Smooth muscle cell (in vitro differentiated cells): ENCODE results near the gene IRS4. TPM values are rescaled to one million over a fixed set of nuclear protein-coding genes. Genes with fewer than 3 reads are reported as not detected.

Experiments used
- DNase-seq: peaks from one replicate; lab custom pipeline; 2025; ENCODE audit not compliant: unreplicated experiment; lab: John Stamatoyannopoulos, UW
- H2AFZ ChIP-seq: fragments of 200-600 bp; sonication (generic); 2 replicates; pipeline ENCODE4 v1.6.0; 2016; ENCODE audit warnings: antibody characterized with exemption, low read depth, mild to moderate bottlenecking
- H3F3A ChIP-seq: fragments of 200-600 bp; sonication (generic); 2 replicates; pipeline ENCODE4 v1.6.0; 2017; ENCODE audit warnings: antibody characterized with exemption, low read depth
- H3K27ac ChIP-seq: fragments of 200-600 bp; sonication (generic); 2 replicates; pipeline ENCODE4 v1.5.1; 2016; ENCODE audit warnings: low read depth, mild to moderate bottlenecking
- H3K27me3 ChIP-seq: fragments of 200-600 bp; sonication (generic); 2 replicates; pipeline ENCODE4 v1.6.1; 2016; ENCODE audit warnings: low read depth, mild to moderate bottlenecking
- H3K36me3 ChIP-seq: fragments of 200-600 bp; sonication (generic); 2 replicates; pipeline ENCODE4 v1.5.1; 2016; ENCODE audit warnings: low read depth
- H3K4me1 ChIP-seq: fragments of 200-600 bp; sonication (generic); 2 replicates; pipeline ENCODE4 v1.5.1; 2016; ENCODE audit warnings: low read depth
- H3K4me2 ChIP-seq: fragments of 200-600 bp; sonication (generic); 2 replicates; pipeline ENCODE4 v1.6.0; 2016; ENCODE audit warnings: mild to moderate bottlenecking
- H3K4me3 ChIP-seq: fragments of 200-600 bp; sonication (generic); 2 replicates; pipeline ENCODE4 v1.5.1; 2016; ENCODE audit warnings: mild to moderate bottlenecking
- H3K79me2 ChIP-seq: fragments of 200-600 bp; sonication (generic); 2 replicates; pipeline ENCODE4 v1.6.0; 2016; ENCODE audit warnings: low read depth, mild to moderate bottlenecking
- H3K9ac ChIP-seq: fragments of 200-600 bp; sonication (generic); 2 replicates; pipeline ENCODE4 v1.6.0; 2016; ENCODE audit warnings: low read depth
- H3K9me3 ChIP-seq: fragments of 200-600 bp; sonication (generic); replicated peaks from 2 replicates; pipeline ENCODE4 v1.5.1; 2016; ENCODE audit warnings: low read depth
- H4K20me1 ChIP-seq: fragments of 200-600 bp; sonication (generic); 2 replicates; pipeline ENCODE4 v1.6.0; 2016; ENCODE audit warnings: low read depth
- CTCF ChIP-seq: fragments of 200-600 bp; sonication (generic); IDR thresholded peaks from 2 replicates; pipeline ENCODE4 v1.5.1; 2017; ENCODE audit warnings: borderline replicate concordance, mild to moderate bottlenecking, antibody characterized with exemption; ENCODE audit not compliant: insufficient read depth, poor library complexity, severe bottlenecking
- WGBS: methylation state at CpG from one replicate; pipeline ENCODE4 v1.1.7; 2016; ENCODE audit warnings: low lambda C conversion rate; 5-methylcytosine and 5-hydroxymethylcytosine counted together
- polyA plus RNA-seq: library from polyadenylated mRNA; unstranded; fragments of >200 nt; fragmentation: Nextera tagmentation; extraction: Ambion mirVana; gene quantifications from 2 replicates; pipeline ENCODE4 v1.2.1, GENCODE V29; 2016
- total RNA-seq: library from RNA; depleted of rRNA; stranded (reverse); fragments of >200 nt; gene quantifications from 2 replicates; pipeline ENCODE4 v1.2.3, GENCODE V29; 2014

Gene IRS4
- total RNA-seq, result 2.2 and 2.8 TPM in 2 replicates
- 0.86 and 1.0 TPM in 2 replicates for polyA plus RNA-seq

- 33% methylated on average over 50 of the region's 62 CpGs for WGBS
- Histone ChIP-seq H2AFZ (peak within 1 kb of the TSS; percentile 77), H3K4me2 (peak within 1 kb of the TSS; percentile 89), H3K4me1 (peaks cover 30% of the 10 kb centered on the region), H3K79me2 (no peaks in the 10 kb centered on the region), H3K27me3 (peaks cover 64% of the 10 kb centered on the region), H3K9ac (no peak within 1 kb of the TSS), H3K36me3 (no peaks in the 10 kb centered on the region), H3F3A (no peaks in the 10 kb centered on the region), H3K9me3 (no peaks in the 10 kb centered on the region), H3K27ac (no peak within 1 kb of the TSS), H4K20me1 (no peaks in the 10 kb centered on the region), H3K4me3 (peak within 1 kb of the TSS; percentile 53)
- TF ChIP-seq CTCF, result no peak
- DNase-seq, result no peak
Observed at GRCh38 chrX:108736509-108737479, at the start of gene IRS4. IRS4 (minus strand) TSS chrX:108736563.

GRCh38 chrX:108772549-108772948, 36.2 kb upstream of the IRS4 start:
- H3K9me3 ChIP-seq, result no peaks in the 10 kb centered on the region
- H3K4me1 ChIP-seq, result no peaks in the 10 kb centered on the region
- TF ChIP-seq CTCF, result no peak
- H3K79me2 ChIP-seq, result no peaks in the 10 kb centered on the region
- no peak overlapping the region for H3K27ac ChIP-seq
- H2AFZ ChIP-seq, result no peak overlapping the region
- DNase-seq, result no peak
- H3K36me3 ChIP-seq, result no peaks in the 10 kb centered on the region
- H3K9ac ChIP-seq, result no peak overlapping the region
- no peaks in the 10 kb centered on the region for H3F3A ChIP-seq
- H3K4me3 ChIP-seq, result no peak overlapping the region
- H3K4me2 ChIP-seq, result no peak overlapping the region
- H4K20me1 ChIP-seq, result no peaks in the 10 kb centered on the region
- H3K27me3 ChIP-seq, result no peaks in the 10 kb centered on the region

GRCh38 chrX:108763559-108763958, 27.2 kb upstream of the IRS4 start:
- Histone ChIP-seq H3K27me3 (no peaks in the 10 kb centered on the region), H3K4me2 (no peak overlapping the region), H4K20me1 (no peaks in the 10 kb centered on the region), H3K79me2 (no peaks in the 10 kb centered on the region), H2AFZ (no peak overlapping the region), H3K9ac (no peak overlapping the region), H3K27ac (no peak overlapping the region), H3K4me3 (no peak overlapping the region), H3K36me3 (no peaks in the 10 kb centered on the region), H3K9me3 (no peaks in the 10 kb centered on the region), H3K4me1 (no peaks in the 10 kb centered on the region), H3F3A (no peaks in the 10 kb centered on the region)
- no peak for TF ChIP-seq CTCF
- WGBS, result 86% methylated on average over 1 of the region's 1 CpG
- DNase-seq, result no peak

- peaks cover 29% of the 10 kb centered on the region for H3K27me3 ChIP-seq
- no peaks in the 10 kb centered on the region for H4K20me1 ChIP-seq
- H3K27ac ChIP-seq, result no peak overlapping the region
- no peak overlapping the region for H2AFZ ChIP-seq
- no peak overlapping the region for H3K9ac ChIP-seq
- 52% methylated on average over 1 of the region's 1 CpG for WGBS
- H3K36me3 ChIP-seq, result no peaks in the 10 kb centered on the region
- DNase-seq, result no peak
- no peaks in the 10 kb centered on the region for H3K9me3 ChIP-seq
- no peak overlapping the region for H3K4me3 ChIP-seq
- no peak for TF ChIP-seq CTCF
- no peak overlapping the region for H3K4me2 ChIP-seq
- peaks cover 28% of the 10 kb centered on the region for H3K4me1 ChIP-seq
- H3K79me2 ChIP-seq, result no peaks in the 10 kb centered on the region
- no peaks in the 10 kb centered on the region for H3F3A ChIP-seq
Observed at GRCh38 chrX:108740299-108740774, 4.0 kb upstream of the IRS4 start.
